Activated naive CD4-positive, alpha-beta T cell treated with anti-CD3 and anti-CD28 coated beads for 36 hours (primary cell): ENCODE data around the gene KRTAP10-4. TPM values are rescaled to one million over a fixed set of nuclear protein-coding genes. Genes with fewer than 3 reads are reported as not detected.
"Not testable (repeated sequence)": the region's sequence is repeated elsewhere in the genome, so short reads cannot be mapped to it uniquely, and the experiment has no call there.

Experiments used
- CTCF ChIA-PET: fragments of 350-600 bp; sonication (Branson Sonifier 250); formaldehyde crosslinking; loops from one replicate; lab custom pipeline; 2021; ENCODE audit warnings: antibody characterized with exemption; lab: Charles Lee
- DNase-seq: peaks from one replicate; pipeline ENCODE4 v3.0.0-alpha.2; 2020
- H3K27ac Mint-ChIP-seq: one replicate; pipeline ENCODE4 v1.8.0; 2021; ENCODE audit warnings: mild to moderate bottlenecking, mixed read lengths
- H3K27me3 Mint-ChIP-seq: one replicate; pipeline ENCODE4 v1.8.0; 2021; ENCODE audit warnings: low read depth, mixed read lengths
- H3K36me3 Mint-ChIP-seq: one replicate; pipeline ENCODE4 v1.8.0; 2021; ENCODE audit warnings: low read depth, mixed read lengths
- H3K4me1 Mint-ChIP-seq: one replicate; pipeline ENCODE4 v1.8.0; 2021; ENCODE audit warnings: low read depth, mixed read lengths
- H3K4me3 Mint-ChIP-seq: one replicate; pipeline ENCODE4 v1.8.0; 2021; ENCODE audit warnings: mild to moderate bottlenecking, moderate library complexity, mixed read lengths
- H3K9me3 Mint-ChIP-seq: one replicate; pipeline ENCODE4 v1.8.0; 2021; ENCODE audit warnings: mixed read lengths
- intact Hi-C: fragments of 100-400 bp; cut with micrococcal nuclease; formaldehyde crosslinking; loops from one replicate; pipeline ENCODE4 v1.15.1; 2023
- total RNA-seq, 2 experiments: library from RNA; stranded (reverse); gene quantifications; one replicate each; pipeline ENCODE4 v1.2.3, GENCODE V29; 2021

The KRTAP10-4 gene
- total RNA-seq, 2 experiments from 2014 or later = not detected

DNA sequence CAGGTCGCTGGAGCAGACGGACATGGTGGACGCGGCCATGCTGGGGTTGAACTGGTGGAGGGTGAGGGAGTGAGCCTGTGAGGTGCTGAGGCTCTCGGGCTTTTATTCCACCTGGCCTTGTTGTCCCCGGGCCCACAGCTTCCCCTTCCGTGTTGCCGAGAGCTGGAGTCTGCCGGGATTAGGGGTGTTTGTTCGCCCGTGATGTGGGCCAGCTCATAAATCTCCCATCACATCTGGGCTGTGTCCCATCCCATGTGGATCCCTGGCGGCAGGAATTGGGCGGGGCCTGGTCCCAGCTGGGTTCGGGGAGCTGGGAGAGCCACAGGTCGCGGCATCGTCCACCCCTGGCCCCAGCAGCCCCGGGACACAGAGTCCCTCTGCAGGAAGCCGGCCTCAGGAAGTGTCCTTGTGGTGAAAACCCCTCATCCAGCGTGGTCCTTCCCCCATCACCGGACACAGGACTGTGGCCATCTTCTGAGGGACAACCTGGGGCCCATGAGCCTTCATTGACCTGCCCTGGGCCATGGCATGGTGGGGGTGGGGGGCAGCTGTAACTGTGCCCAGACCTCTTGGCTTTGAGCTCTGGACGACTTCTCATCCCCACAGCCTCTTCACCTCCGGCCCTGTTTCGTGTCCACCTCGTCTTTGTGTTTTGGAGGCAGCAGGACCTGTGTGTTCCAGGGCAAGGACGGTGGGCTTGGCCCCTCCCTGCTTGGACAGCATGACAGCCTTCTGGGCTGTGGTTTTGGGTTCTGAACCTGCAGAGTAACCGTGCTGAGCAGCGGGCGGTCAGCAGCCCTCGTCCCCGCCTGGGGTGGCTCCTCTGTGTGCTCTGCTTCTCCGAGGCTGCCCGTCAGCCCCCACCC is 19.1 kb downstream of the KRTAP10-4 start, which contains the start of gene KRTAP10-6:
TSS of gene KRTAP10-6 (minus strand) at position 60 of the 866 bp plus-strand sequence. CDS start at position 39, 21 bp downstream.
- no peaks in the 10 kb centered on the region for H3K9me3 Mint-ChIP-seq
- intact Hi-C loops = loop anchor here (1.0 kb wide), 1 partner anchor 19 kb away; the partner anchor contains the start of gene KRTAP10-4
- H3K4me3 Mint-ChIP-seq = no peak within 1 kb of the TSS
- no peaks in the 10 kb centered on the region for H3K36me3 Mint-ChIP-seq
- no peak within 1 kb of the TSS for H3K27ac Mint-ChIP-seq
- no peak for DNase-seq
- H3K4me1 Mint-ChIP-seq = no peaks in the 10 kb centered on the region
- CTCF ChIA-PET = no interaction called here
- no peaks in the 10 kb centered on the region for H3K27me3 Mint-ChIP-seq

DNA sequence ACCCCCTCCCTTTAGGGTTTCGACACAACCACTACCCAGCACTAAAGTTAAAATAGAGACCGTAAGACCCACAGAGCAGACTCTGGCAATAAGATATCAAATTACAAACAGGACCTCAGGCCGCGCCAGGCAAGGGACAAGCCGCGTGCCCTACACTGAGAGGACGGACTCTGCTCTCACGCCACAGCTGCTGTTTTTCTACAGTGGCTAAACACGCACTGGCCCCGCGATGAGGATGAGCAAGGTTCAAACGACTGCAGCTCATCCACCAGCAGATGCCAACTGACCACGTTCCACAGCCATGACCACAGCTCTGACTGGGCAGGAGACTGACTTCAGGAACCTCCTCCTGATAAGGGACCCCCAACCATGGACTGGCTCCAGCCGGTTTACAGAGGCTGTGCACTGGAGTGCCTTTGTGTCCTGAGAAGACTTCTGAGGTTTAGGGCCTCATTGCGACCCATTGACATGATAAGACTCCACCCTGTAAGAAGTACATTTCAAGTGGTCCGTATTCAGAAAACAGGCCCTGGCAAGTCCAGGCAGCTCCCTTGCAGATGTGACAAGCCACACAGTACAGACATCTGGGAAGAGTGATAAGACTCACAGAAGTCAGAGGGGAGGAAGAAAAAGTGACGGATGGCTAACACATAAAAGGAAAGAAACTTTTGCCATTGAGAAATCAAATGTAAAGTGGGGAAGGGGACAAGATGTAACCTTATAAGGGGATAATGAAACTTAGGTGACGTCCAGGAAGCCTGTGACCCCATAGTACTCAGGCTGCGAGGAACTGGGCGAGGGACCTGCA is 20.3 kb downstream of the KRTAP10-4 start:
- H3K4me1 Mint-ChIP-seq = no peaks in the 10 kb centered on the region
- no peaks in the 10 kb centered on the region for H3K36me3 Mint-ChIP-seq
- H3K9me3 Mint-ChIP-seq = peaks cover 4% of the 10 kb centered on the region
- H3K27me3 Mint-ChIP-seq = no peaks in the 10 kb centered on the region
- CTCF ChIA-PET = no interaction called here
- no peak overlapping the region for H3K4me3 Mint-ChIP-seq
- DNase-seq = no peak
- intact Hi-C loops = no loop called here
- peak overlapping the region; percentile 4 for H3K27ac Mint-ChIP-seq

DNA sequence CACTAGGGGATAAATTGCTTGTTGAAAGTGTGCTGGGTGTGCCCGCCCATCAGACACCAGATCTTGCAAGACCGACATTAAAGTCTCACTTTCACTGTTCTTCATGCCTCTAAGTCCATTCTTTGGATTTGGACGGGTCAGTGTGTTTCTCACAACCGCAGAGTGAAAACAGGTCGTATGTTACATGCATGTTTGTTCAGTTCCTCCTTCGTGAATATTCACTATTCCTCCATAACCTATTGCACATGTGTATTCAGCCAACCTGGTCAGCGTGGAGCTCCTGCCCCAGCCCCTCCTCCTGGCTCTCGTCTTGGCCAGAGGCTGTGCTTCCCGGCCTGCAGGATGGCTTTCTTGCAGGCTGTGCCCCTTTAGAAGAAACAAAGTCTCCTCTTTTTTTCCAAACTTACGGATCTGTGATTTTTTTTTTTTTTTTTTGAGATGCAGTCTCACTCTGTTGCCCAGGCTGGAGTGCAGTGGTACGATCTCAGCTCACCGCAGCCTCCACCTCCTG is 20.9 kb downstream of the KRTAP10-4 start:
- intact Hi-C loops = no loop called here
- no peak for DNase-seq
- Mint-ChIP-seq H3K4me3 (no peak overlapping the region), H3K4me1 (no peaks in the 10 kb centered on the region), H3K27ac (peak overlapping the region; percentile 4), H3K9me3 (peaks cover 5% of the 10 kb centered on the region), H3K36me3 (no peaks in the 10 kb centered on the region), H3K27me3 (no peaks in the 10 kb centered on the region)
- CTCF ChIA-PET = interaction anchor here (0.7 kb wide), 1 partner anchor 615 kb away, joined by 3 read pairs; no protein-coding TSS in a partner anchor

DNA sequence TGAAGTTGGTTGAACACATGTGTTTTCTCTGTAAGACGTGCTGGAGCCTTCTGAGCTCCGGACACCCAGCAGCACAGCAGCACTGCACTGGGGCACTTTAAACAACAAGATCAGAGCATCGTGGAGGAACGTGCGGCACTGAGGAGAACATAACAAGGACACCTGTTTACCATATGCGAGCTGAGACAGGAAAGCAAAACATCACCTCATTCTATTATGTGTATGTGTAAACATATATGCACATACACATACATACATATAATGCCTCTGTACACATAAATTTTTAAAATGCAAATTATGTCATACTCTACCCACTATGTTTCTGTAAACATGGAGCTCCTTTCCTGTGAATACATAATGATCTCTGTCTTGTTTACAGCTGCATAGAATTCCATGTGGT is 22.0 kb downstream of the KRTAP10-4 start:
- H3K27ac Mint-ChIP-seq = no peak overlapping the region
- no peak overlapping the region for H3K4me3 Mint-ChIP-seq
- no peaks in the 10 kb centered on the region for H3K4me1 Mint-ChIP-seq
- intact Hi-C loops = no loop called here
- no peaks in the 10 kb centered on the region for H3K36me3 Mint-ChIP-seq
- no peak for DNase-seq
- peaks cover 5% of the 10 kb centered on the region for H3K9me3 Mint-ChIP-seq
- CTCF ChIA-PET = interaction anchor here (0.6 to 1.6 kb wide), 3 partner anchors 85 to 198 kb away, joined by 3 to 5 read pairs (median 3); no protein-coding TSS in a partner anchor
- H3K27me3 Mint-ChIP-seq = no peaks in the 10 kb centered on the region

DNA sequence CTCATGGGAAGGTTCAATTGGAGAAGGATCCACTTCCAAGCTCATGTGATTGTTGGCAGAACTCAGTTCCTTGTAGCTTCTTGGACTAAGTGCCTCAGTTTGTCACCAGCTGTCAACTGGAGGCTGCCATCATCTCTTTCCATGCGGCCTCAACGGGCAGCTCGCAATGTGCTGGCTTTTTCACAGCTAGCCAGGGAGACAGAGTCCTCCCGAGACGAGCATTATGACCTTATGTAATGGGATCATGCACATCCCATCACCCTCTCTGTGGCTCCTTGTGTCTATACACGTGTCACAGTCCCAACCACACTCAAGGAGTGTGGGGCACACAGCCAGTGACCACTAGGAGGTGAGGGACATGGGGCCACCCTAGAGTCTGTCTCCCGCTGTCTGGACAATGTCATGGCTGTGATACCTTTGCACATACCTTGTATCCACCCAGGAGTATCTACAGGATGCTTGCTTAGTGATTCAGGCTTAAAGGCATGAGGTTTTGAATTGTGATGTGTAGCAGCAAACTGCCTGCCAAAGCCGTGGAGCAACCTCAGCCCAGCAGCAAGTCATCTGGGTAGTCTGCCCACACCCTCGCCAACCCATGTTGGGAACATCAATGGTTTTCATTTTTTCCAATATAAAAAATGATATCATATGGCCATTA is 22.7 kb downstream of the KRTAP10-4 start:
- DNase-seq = no peak
- Mint-ChIP-seq H3K4me1 (no peaks in the 10 kb centered on the region), H3K9me3 (peaks cover 5% of the 10 kb centered on the region), H3K27me3 (no peaks in the 10 kb centered on the region), H3K4me3 (no peak overlapping the region), H3K36me3 (no peaks in the 10 kb centered on the region), H3K27ac (no peak overlapping the region)
- intact Hi-C loops = no loop called here
- CTCF ChIA-PET = interaction anchor here (0.6 to 1.6 kb wide), 3 partner anchors 86 to 197 kb away, joined by 3 to 5 read pairs (median 3); no protein-coding TSS in a partner anchor

DNA sequence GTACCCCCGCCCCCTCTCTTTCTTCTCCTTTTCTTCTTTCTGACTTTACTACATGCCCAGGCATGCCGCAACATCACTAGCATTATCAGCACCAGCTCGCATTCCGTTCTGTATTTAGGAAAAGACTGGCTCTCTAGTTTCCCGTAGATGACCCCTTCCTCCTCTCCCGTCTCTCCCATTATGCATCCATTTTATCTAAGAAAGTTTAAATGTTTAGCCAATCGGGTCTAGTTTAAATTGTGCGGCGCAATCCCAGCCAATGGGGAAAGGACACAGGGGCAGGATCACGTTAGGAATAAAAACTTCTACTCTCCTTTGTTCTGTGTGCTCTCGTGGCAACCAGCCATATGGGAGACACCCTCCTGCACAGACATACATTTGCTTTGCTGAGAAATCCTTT is 24.5 kb downstream of the KRTAP10-4 start:
- H3K9me3 Mint-ChIP-seq = peaks cover 5% of the 10 kb centered on the region
- H3K27me3 Mint-ChIP-seq = no peaks in the 10 kb centered on the region
- H3K36me3 Mint-ChIP-seq = no peaks in the 10 kb centered on the region
- peak overlapping the region; percentile 7 for H3K27ac Mint-ChIP-seq
- intact Hi-C loops = no loop called here
- DNase-seq = no peak
- no peaks in the 10 kb centered on the region for H3K4me1 Mint-ChIP-seq
- H3K4me3 Mint-ChIP-seq = no peak overlapping the region
- CTCF ChIA-PET = no interaction called here

DNA sequence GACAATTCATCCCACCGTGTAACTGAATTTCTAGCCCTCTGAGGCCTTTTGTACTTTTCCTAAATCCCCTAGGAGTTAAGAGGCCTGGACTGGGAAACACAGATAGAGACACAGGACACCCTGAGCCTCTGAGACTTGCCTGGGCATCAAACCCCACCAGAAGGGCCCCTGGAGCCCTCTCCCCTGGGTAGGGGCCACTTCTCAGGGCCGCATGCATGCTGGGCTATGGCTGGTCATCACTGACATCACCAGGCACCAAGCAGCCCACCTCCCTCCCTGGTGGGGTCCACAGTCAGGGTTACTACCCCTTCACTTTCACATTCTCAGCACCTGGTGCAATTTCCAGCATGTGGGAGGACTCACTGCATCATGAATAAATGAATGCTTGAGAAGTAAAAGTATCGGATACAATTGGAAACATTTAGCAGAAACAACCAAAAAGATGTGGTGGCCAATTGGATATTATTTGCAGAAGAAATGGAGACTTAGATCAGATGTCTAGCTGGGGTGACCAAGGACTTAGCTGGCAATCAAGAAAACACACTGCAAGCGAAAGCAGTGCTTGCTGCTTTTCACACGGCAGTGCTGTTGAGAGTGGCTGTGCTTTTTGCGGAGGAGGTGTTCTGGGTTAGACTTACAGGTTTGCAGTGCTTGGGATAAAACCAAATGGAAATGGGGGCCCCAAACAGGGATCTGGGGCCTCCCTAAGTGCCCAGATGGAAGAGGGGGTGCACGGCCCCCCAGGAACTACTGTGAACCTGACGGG is 25.9 kb downstream of the KRTAP10-4 start:
- no peak for DNase-seq
- no peak overlapping the region for H3K4me3 Mint-ChIP-seq
- H3K36me3 Mint-ChIP-seq = no peaks in the 10 kb centered on the region
- CTCF ChIA-PET = no interaction called here
- H3K9me3 Mint-ChIP-seq = peaks cover 5% of the 10 kb centered on the region
- intact Hi-C loops = no loop called here
- no peaks in the 10 kb centered on the region for H3K27me3 Mint-ChIP-seq
- H3K27ac Mint-ChIP-seq = no peak overlapping the region
- H3K4me1 Mint-ChIP-seq = no peaks in the 10 kb centered on the region

DNA sequence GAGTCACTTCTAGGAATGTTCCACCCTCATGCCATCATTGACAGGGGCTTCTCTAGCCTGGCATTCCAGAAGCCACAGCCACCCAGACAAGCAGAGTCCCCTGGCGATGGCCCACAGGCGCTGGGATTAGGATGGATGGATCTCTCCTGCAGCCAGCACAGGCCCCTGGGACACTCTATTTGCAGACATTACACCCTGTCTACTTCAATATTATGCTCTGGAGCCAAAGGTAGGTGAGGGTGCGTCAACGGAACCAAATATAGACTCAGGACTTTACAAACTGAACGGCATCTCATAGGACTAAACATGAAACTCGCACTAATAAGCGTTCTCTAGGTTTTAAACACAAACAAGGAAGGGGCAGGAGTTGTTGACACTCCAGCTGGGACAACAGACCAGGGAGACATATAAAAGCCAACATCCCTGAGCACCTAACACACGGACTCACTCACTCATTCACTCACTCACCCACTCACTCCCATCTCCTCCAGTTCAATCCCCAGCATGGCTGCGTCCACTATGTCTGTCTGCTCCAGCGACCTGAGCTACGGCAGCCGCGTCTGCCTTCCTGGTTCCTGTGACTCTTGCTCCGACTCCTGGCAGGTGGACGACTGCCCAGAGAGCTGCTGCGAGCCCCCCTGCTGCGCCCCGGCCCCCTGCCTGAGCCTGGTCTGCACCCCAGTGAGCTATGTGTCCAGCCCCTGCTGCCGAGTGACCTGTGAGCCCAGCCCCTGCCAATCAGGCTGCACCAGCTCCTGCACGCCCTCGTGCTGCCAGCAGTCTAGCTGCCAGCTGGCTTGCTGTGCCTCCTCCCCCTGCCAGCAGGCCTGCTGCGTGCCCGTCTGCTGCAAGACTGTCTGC is 26.8 kb downstream of the KRTAP10-4 start, which contains the start of gene KRTAP10-7:
TSS of gene KRTAP10-7 (plus strand) at position 480 of the 861 bp plus-strand sequence. CDS start at position 505, 25 bp downstream.
- H3K27ac Mint-ChIP-seq, H3K9me3 Mint-ChIP-seq, CTCF ChIA-PET, H3K4me3 Mint-ChIP-seq, H3K4me1 Mint-ChIP-seq, DNase-seq, H3K27me3 Mint-ChIP-seq, H3K36me3 Mint-ChIP-seq, intact Hi-C loops: not testable (repeated sequence)

DNA sequence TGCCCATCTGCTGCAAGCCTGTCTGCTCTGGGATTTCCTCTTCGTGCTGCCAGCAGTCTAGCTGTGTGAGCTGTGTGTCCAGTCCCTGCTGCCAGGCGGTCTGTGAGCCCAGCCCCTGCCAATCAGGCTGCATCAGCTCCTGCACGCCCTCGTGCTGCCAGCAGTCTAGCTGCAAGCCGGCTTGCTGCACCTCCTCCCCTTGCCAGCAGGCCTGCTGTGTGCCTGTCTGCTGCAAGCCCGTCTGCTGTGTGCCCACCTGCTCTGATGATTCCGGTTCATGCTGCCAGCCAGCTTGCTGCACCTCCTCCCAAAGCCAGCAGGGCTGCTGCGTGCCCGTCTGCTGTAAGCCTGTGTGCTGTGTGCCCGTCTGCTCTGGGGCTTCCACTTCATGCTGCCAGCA is 27.6 kb downstream of the KRTAP10-4 start:
- H3K27me3 Mint-ChIP-seq, intact Hi-C loops, H3K36me3 Mint-ChIP-seq, H3K4me3 Mint-ChIP-seq, DNase-seq, H3K9me3 Mint-ChIP-seq, H3K4me1 Mint-ChIP-seq, H3K27ac Mint-ChIP-seq: not testable (repeated sequence)
- CTCF ChIA-PET = interaction anchor here (1.4 kb wide), 1 partner anchor 19 kb away, joined by 3 read pairs; no protein-coding TSS in a partner anchor

DNA sequence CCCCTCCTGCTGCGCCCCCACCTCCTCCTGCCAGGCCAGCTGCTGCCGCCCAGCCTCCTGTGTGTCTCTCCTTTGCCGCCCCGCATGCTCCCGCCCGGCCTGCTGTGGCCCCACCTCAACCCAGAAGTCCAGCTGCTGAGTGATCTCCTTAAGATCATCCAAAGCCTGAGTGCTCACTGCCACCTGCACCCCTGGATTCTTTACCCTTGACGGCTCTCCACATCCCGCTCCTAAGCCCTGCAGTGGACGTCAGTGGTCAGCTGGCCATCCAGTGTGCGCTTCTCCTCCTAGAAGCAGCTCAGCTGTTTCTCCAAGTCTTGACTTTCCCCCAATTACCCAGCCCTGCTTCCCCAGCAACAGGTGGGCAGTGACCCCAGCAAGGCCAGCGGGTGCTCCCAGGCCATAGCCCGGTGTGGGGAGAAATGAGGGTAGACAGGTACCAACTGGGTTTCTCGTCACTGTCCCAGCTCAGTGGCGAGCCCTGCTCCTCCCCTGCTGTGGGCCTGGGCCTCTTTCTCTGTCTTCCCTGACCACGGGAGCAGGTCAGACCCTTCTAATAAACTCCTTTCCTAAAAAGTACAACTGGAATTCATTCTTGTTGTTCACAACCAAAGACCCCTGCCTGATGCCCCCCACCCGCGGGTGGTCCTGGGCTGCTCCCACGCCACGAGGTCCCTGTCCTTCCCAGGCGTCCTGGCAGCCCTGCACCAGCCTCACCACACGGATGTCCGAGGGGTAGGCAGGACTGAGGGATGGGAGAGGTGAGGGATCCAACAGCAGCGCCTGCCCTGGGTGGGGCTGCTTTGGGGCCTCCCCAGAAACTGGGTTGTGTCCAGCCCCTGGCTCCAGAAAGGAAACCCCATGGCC is 28.3 kb downstream of the KRTAP10-4 start:
- no peaks in the 10 kb centered on the region for H3K4me1 Mint-ChIP-seq
- no peak overlapping the region for H3K27ac Mint-ChIP-seq
- no peak overlapping the region for H3K4me3 Mint-ChIP-seq
- peaks cover 5% of the 10 kb centered on the region for H3K9me3 Mint-ChIP-seq
- intact Hi-C loops = no loop called here
- DNase-seq = no peak
- H3K36me3 Mint-ChIP-seq = no peaks in the 10 kb centered on the region
- no peaks in the 10 kb centered on the region for H3K27me3 Mint-ChIP-seq
- CTCF ChIA-PET = interaction anchor here (1.4 kb wide), 1 partner anchor 18 kb away, joined by 3 read pairs; no protein-coding TSS in a partner anchor
